ENCODE results near the gene HIRA.

DNA sequence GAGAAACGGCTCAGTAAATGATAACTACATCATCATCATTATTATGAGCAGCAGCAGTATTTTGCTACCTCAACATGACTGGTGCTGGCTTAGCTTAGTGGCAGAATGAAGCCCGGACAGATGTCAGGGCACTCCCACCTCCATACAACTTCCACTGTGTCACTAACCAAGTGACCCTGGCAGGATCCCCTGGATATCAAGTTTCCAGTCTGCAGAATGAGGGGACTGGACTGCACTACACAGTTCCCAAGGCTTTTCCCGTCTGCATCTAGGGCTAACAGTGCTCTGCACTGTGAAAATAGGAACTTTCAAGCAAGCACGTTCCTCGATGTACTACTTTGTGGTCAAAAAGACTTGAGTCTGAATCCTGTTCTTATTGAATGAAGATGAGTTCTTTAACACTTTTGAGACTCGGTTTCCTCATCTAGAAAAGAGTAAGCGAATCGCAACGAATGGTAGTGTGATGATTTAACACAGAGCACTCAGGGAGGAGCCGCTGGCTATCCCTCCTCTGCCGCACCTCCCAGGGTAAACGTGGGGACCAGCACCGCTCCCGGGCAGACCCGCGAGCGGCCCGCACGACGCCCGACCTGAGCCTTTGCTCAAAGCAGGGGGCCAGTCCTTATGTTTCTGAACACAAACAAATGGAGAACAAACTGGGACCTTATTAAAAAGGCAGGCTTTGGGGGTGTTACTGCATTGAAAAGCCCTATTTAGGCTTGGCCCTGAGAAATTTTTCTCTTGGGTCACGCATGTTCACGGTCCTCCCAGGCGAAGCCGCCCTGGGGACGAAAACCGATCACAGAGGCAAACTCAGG is 140.9 kb downstream of the HIRA start:
- TF ChIP-seq CTCF (IDR thresholded peaks at IDR 0.05 in 8 of 11, conservative IDR thresholded peaks at IDR 0.05 in 3 of 11) (no peak), POLR2A (IDR thresholded peaks at IDR 0.05) (no peak), POLR2AphosphoS5 (IDR thresholded peaks at IDR 0.05) (no peak)
